Omental fat pad (tissue), 4 donors: Measurements from ENCODE around the gene NDUFB10. TPM values are rescaled to one million over a fixed set of nuclear protein-coding genes. Genes with fewer than 3 reads are reported as not detected.

Source experiments
- ATAC-seq: fragments of 150-250 bp; one replicate; pipeline ENCODE4 v1.9.1; 2016; ENCODE audit warnings: mild to moderate bottlenecking, moderate library complexity; ENCODE audit not compliant: low FRiP score
- DNase-seq: peaks from one replicate; pipeline ENCODE4 v3.0.0-alpha.2; 2019; ENCODE audit warnings: low spot score
- total RNA-seq, 4 donors: library from RNA; depleted of rRNA; stranded (reverse); fragments of >200 nt; gene quantifications; one replicate each; pipeline ENCODE4 v1.1.0, GENCODE V29; 2016
- TF ChIP-seq, protein P1 (sequence below), 3 donors: fragments of 450-650 bp; IDR thresholded peaks; one replicate each; pipeline ENCODE4 v1.5.1; 2016 to 2017; ENCODE audit warnings: antibody characterized with exemption in 3 of 3, mild to moderate bottlenecking in 3 of 3, moderate library complexity in 2 of 3

The NDUFB10 gene
- total RNA-seq, 4 donors from 2014 or later = 144 to 240 (median 183) TPM

- ATAC-seq = peak; percentile 30
- no peak for DNase-seq
- TF ChIP-seq, protein P1, sequence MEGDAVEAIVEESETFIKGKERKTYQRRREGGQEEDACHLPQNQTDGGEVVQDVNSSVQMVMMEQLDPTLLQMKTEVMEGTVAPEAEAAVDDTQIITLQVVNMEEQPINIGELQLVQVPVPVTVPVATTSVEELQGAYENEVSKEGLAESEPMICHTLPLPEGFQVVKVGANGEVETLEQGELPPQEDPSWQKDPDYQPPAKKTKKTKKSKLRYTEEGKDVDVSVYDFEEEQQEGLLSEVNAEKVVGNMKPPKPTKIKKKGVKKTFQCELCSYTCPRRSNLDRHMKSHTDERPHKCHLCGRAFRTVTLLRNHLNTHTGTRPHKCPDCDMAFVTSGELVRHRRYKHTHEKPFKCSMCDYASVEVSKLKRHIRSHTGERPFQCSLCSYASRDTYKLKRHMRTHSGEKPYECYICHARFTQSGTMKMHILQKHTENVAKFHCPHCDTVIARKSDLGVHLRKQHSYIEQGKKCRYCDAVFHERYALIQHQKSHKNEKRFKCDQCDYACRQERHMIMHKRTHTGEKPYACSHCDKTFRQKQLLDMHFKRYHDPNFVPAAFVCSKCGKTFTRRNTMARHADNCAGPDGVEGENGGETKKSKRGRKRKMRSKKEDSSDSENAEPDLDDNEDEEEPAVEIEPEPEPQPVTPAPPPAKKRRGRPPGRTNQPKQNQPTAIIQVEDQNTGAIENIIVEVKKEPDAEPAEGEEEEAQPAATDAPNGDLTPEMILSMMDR (IDR thresholded peaks at IDR 0.05) = no peak
Measured at GRCh38 chr16:1929105-1929504, 30.2 kb upstream of the NDUFB10 start.

GRCh38 chr16:1929578-1930337, 29.6 kb upstream of the NDUFB10 start:
- TF ChIP-seq, protein P1 (IDR thresholded peaks at IDR 0.05) = peak in 2 of 3 donors; percentile 98
- DNase-seq = peak; percentile 75
- peak; percentile 97 for ATAC-seq

DNA sequence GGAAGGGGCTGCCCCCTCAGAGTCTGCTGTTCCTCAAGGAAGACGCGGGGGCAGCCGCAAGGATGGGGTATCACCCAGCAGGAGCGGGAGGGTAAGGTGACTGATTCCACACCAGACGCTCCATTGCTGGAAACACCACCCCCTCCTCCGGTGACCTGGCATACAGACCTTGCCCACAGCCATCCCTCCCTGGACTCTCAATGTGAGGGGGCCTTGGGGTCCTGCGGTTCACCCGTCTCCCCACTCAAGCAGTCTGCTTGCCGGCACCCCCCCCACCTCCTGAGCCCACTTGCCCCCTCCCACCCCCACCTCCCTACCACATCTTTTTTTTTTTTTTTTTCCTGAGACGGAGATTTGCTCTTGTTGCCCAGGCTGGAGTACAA, 29.0 kb upstream of the NDUFB10 start:
- TF ChIP-seq, protein P1 (IDR thresholded peaks at IDR 0.05) = no peak
- DNase-seq (no peak), ATAC-seq (no peak)

- DNase-seq = no peak
- TF ChIP-seq, protein P1 (IDR thresholded peaks at IDR 0.05) = no peak
- no peak for ATAC-seq
Measured at GRCh38 chr16:1932050-1933028, 27.0 kb upstream of the NDUFB10 start.

DNA sequence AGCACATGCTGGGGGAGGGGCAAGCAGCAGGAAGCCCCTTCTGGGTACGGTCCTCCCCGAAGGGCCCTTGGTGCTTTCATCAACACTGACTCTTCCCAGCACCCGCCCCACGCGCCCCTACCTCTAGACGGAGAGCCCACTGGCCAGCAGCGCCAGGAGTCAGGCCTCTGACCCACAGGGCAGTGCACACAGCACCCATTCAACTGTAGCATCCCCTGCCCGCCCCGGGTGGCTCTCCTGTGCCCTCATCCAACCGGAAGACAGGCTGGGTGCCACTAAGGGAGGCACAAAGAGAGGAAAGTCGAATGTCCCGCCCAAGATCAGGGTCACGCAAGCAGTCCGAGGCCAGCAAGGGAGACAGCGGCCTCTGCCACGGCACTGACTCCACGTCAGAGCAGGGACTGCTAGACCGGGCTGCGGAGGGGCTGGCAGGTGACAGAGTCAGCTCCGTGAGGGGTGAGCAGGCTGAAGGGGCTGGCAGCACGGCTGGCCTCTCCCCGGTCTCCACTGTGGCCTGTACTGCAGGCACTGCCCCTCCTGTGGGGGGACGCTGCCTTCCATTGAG, 26.2 kb upstream of the NDUFB10 start:
- ATAC-seq (no peak), DNase-seq (no peak)
- TF ChIP-seq, protein P1 (IDR thresholded peaks at IDR 0.05) = no peak

GRCh38 chr16:1936945-1937479, 22.3 kb upstream of the NDUFB10 start:
- TF ChIP-seq, protein P1 (IDR thresholded peaks at IDR 0.05) = no peak
- ATAC-seq = no peak
- DNase-seq = no peak
